Mesenchymal stem cell (in vitro differentiated cells and primary cell): ENCODE measurements around the gene PRCC. TPM values are rescaled to one million over a fixed set of nuclear protein-coding genes. Genes with fewer than 3 reads are reported as not detected.

Experiments used
- DNase-seq: peaks from one replicate; pipeline ENCODE4 v3.0.0-alpha.2; 2013
- H2AFZ ChIP-seq: one replicate; pipeline ENCODE4 v1.6.1; 2013; ENCODE audit warnings: low read depth, mild to moderate bottlenecking, control low read depth, inconsistent platforms, low read length, moderate library complexity
- H2AK5ac ChIP-seq: 2 replicates; pipeline ENCODE4 v1.6.1; 2013; ENCODE audit warnings: low read length, moderate library complexity, mild to moderate bottlenecking, inconsistent platforms; ENCODE audit not compliant: severe bottlenecking
- H2BK120ac ChIP-seq: one replicate; pipeline ENCODE4 v1.6.1; 2013; ENCODE audit warnings: low read depth, mild to moderate bottlenecking, inconsistent platforms, low read length, moderate library complexity
- H2BK12ac ChIP-seq, 2 experiments: one replicate each; pipeline ENCODE4 v1.6.1; 2013; ENCODE audit warnings: inconsistent platforms in 2 of 2, low read length in 2 of 2, mild to moderate bottlenecking in 2 of 2, moderate library complexity in 2 of 2, control low read depth in 1 of 2
- H2BK15ac ChIP-seq: one replicate; pipeline ENCODE4 v1.6.1; 2013; ENCODE audit warnings: mild to moderate bottlenecking, low read depth, inconsistent platforms; ENCODE audit not compliant: poor library complexity, severe bottlenecking
- H2BK5ac ChIP-seq: 2 replicates; pipeline ENCODE4 v1.6.1; 2013; ENCODE audit warnings: low read depth, mild to moderate bottlenecking, low read length, control low read depth, inconsistent platforms; ENCODE audit not compliant: poor library complexity, severe bottlenecking
- H3K14ac ChIP-seq, 2 experiments: one replicate each; pipeline ENCODE4 v1.6.1; 2013; ENCODE audit warnings: inconsistent platforms in 2 of 2, low read length in 2 of 2, control low read depth in 1 of 2, mild to moderate bottlenecking in 1 of 2, moderate library complexity in 1 of 2
- H3K18ac ChIP-seq, 2 experiments: one replicate each; pipeline ENCODE4 v1.6.1; 2013; ENCODE audit warnings: inconsistent platforms in 2 of 2, low read length in 2 of 2, control low read depth in 1 of 2, low read depth in 1 of 2, mild to moderate bottlenecking in 1 of 2
- H3K23ac ChIP-seq, 2 experiments: one replicate each; pipeline ENCODE4 v1.6.1; 2013; ENCODE audit warnings: inconsistent platforms in 2 of 2, low read length in 2 of 2, mild to moderate bottlenecking in 2 of 2, moderate library complexity in 2 of 2, control low read depth in 1 of 2
- H3K27ac ChIP-seq: 2 replicates; pipeline ENCODE4 v1.5.1; 2013; ENCODE audit warnings: mild to moderate bottlenecking, moderate library complexity, low read length, control low read depth, inconsistent platforms; ENCODE audit not compliant: poor library complexity, severe bottlenecking
- H3K27me3 ChIP-seq, 2 experiments: 2 replicates each; pipeline versions ENCODE4 v1.6.1 to v1.7.0; 2013; ENCODE audit warnings: low read length in 2 of 2, mild to moderate bottlenecking in 2 of 2, moderate library complexity in 2 of 2, control low read depth in 1 of 2, inconsistent platforms in 1 of 2; ENCODE audit not compliant: control insufficient read depth in 1 of 2, insufficient read depth in 1 of 2
- H3K36me3 ChIP-seq, 2 experiments: 2 replicates each; pipeline versions ENCODE4 v1.6.1 to v1.7.0; 2013; ENCODE audit warnings: low read length in 2 of 2, control low read depth in 1 of 2, inconsistent platforms in 1 of 2, low read depth in 1 of 2, mild to moderate bottlenecking in 1 of 2; ENCODE audit not compliant: insufficient read depth in 2 of 2, control insufficient read depth in 1 of 2
- H3K4ac ChIP-seq, 2 experiments: one replicate each; pipeline ENCODE4 v1.6.1; 2013; ENCODE audit warnings: inconsistent platforms in 2 of 2, low read length in 2 of 2, mild to moderate bottlenecking in 2 of 2, moderate library complexity in 2 of 2, control low read depth in 1 of 2, low read depth in 1 of 2
- H3K4me1 ChIP-seq: 2 replicates; pipeline ENCODE4 v1.6.1; 2013; ENCODE audit warnings: low read depth, low read length, control low read depth; ENCODE audit not compliant: control insufficient read depth, insufficient read depth
- H3K4me2 ChIP-seq: 2 replicates; pipeline ENCODE4 v1.6.1; 2013; ENCODE audit warnings: low read length, mild to moderate bottlenecking, inconsistent platforms; ENCODE audit not compliant: poor library complexity, severe bottlenecking
- H3K4me3 ChIP-seq, 2 experiments: 2 replicates each; pipeline versions ENCODE4 v1.5.1 to v1.7.0; 2013; ENCODE audit warnings: low read length in 2 of 2, mild to moderate bottlenecking in 2 of 2, control low read depth in 1 of 2, low read depth in 1 of 2; ENCODE audit not compliant: insufficient read depth in 1 of 2
- H3K79me1 ChIP-seq: replicated peaks from 2 replicates; pipeline ENCODE4 v1.6.1; 2013; ENCODE audit warnings: mild to moderate bottlenecking, control low read depth, low read length, inconsistent platforms; ENCODE audit not compliant: poor library complexity, severe bottlenecking
- H3K9ac ChIP-seq: 2 replicates; pipeline ENCODE4 v1.7.0; 2013; ENCODE audit warnings: mild to moderate bottlenecking, low read length, moderate library complexity
- H3K9me3 ChIP-seq: 2 replicates; pipeline ENCODE4 v1.7.0; 2013; ENCODE audit warnings: mild to moderate bottlenecking, low read length; ENCODE audit not compliant: control insufficient read depth
- H4K8ac ChIP-seq: one replicate; pipeline ENCODE4 v1.6.1; 2013; ENCODE audit warnings: inconsistent platforms, mild to moderate bottlenecking, low read length, moderate library complexity
- H4K91ac ChIP-seq: one replicate; pipeline ENCODE4 v1.6.1; 2013; ENCODE audit warnings: mild to moderate bottlenecking, low read length, inconsistent platforms
- WGBS: methylation state at CpG from one replicate; pipeline ENCODE4 v1.1.7; 2013; ENCODE audit warnings: mixed read lengths; 5-methylcytosine and 5-hydroxymethylcytosine counted together
- polyA plus RNA-seq, 2 experiments: library from polyadenylated mRNA; stranded (reverse); fragments of 200-250 nt; gene quantifications; one replicate each; pipeline ENCODE4 v1.2.3, GENCODE V29; 2013

PRCC gene, protein sequence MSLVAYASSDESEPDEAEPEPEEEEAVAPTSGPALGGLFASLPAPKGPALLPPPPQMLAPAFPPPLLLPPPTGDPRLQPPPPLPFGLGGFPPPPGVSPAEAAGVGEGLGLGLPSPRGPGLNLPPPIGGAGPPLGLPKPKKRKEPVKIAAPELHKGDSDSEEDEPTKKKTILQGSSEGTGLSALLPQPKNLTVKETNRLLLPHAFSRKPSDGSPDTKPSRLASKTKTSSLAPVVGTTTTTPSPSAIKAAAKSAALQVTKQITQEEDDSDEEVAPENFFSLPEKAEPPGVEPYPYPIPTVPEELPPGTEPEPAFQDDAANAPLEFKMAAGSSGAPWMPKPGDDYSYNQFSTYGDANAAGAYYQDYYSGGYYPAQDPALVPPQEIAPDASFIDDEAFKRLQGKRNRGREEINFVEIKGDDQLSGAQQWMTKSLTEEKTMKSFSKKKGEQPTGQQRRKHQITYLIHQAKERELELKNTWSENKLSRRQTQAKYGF
- polyA plus RNA-seq (2013, experiment 1 of 2), result 74.5 TPM
- polyA plus RNA-seq (2013, experiment 2 of 2), result 72.5 TPM

DNA sequence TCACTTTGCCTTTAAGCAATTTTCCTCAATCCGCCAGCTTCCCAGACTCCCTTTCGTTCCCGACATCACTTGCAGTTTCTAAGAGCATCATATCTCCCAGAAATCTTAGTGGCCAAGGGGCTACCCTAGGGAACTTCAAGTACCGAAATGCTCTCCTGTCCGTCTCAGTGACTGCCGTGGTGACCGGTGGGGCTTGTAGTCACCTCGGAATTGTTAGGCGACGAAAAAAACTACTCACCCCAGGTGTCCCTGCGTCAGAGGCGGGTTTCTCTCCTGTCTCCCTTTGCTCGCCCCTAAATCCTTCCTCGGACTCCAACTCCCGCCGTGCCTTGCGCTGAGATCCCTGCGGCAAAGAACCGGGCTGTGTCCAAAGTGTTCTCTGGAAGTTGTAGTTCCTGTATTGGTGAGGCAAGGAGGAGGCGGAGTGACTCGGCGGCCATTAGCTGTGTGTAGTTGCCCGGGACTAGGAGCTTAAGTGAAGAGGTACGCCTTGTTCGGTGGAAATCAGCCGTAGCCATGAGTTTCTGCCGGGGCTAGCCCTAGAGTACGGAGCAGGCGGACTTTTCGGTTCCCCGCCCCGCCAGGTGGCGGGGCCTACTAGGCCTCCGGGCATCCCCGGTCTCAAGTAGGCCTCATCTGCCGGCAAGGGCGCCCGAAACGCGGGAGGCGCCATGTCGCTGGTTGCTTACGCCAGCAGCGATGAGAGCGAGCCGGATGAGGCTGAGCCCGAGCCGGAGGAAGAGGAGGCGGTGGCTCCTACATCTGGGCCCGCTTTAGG, at the start of gene PRCC:
TSS of gene PRCC (plus strand) at position 435 of the 778 bp plus-strand sequence. CDS start at position 672, 237 bp downstream.
- H3K27me3 ChIP-seq, result no peaks in the 10 kb centered on the region
- peaks cover 7% of the 10 kb centered on the region for H3K79me1 ChIP-seq
- H2BK5ac ChIP-seq, result peak within 1 kb of the TSS; percentile 87
- WGBS, result under 1% methylated on average over 48 of the region's 50 CpGs
- H3K23ac ChIP-seq, result peak within 1 kb of the TSS in 1 of 2 experiments; percentile 75
- H3K27ac ChIP-seq, result peak within 1 kb of the TSS; percentile 81
- peak within 1 kb of the TSS; percentile 84 for H2AK5ac ChIP-seq
- H2AFZ ChIP-seq, result peak within 1 kb of the TSS; percentile 90
- peak within 1 kb of the TSS; percentile 88 to 96 for H3K4ac ChIP-seq
- no peaks in the 10 kb centered on the region for H3K9me3 ChIP-seq
- peak; percentile 100 for DNase-seq
- H3K36me3 ChIP-seq, result peaks cover 9 to 24% of the 10 kb centered on the region in 2 experiments
- peak within 1 kb of the TSS; percentile 52 for H2BK120ac ChIP-seq
- H2BK12ac ChIP-seq, result peak within 1 kb of the TSS; percentile 7 to 47
- peak within 1 kb of the TSS; percentile 86 to 91 for H3K4me3 ChIP-seq
- H4K8ac ChIP-seq, result peak within 1 kb of the TSS; percentile 94
- H3K18ac ChIP-seq, result peak within 1 kb of the TSS; percentile 87 to 94
- H3K4me2 ChIP-seq, result peak within 1 kb of the TSS; percentile 85
- H2BK15ac ChIP-seq, result no peak within 1 kb of the TSS
- peak within 1 kb of the TSS in 1 of 2 experiments; percentile 96 for H3K14ac ChIP-seq
- H3K4me1 ChIP-seq, result peaks cover 7% of the 10 kb centered on the region
- H3K9ac ChIP-seq, result peak within 1 kb of the TSS; percentile 97
- peak within 1 kb of the TSS; percentile 95 for H4K91ac ChIP-seq

DNA sequence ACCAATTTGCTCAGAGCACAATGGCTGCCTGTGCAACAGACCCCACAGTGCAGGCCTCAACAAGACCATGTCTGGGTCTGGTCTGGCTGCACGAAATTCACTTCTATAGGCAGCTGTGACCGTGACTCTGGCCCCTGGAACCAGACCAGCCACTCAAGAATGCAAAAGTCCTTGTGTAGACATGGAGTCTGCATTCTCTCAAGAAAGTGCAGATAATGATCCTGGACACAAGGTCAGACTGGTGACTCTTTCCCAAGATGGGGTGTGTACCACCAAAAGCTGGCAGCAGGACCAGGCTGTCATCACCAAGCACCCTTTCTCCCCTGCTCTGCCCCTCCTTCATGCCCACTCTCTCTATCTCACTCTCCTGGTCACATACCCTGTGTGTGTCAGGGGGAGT, 46.2 kb upstream of the PRCC start:
- Histone ChIP-seq H3K79me1 (peaks cover 20% of the 10 kb centered on the region), H3K4me2 (no peak overlapping the region), H3K9me3 (no peaks in the 10 kb centered on the region), H3K4ac (no peak overlapping the region), H3K9ac (no peak overlapping the region), H3K36me3 (peaks cover 32 to 57% of the 10 kb centered on the region in 2 experiments), H4K91ac (no peak overlapping the region), H2AK5ac (no peak overlapping the region), H3K4me1 (peaks cover 8% of the 10 kb centered on the region), H3K27me3 (no peaks in the 10 kb centered on the region), H2BK15ac (no peak overlapping the region), H3K14ac (no peak overlapping the region), H3K18ac (no peak overlapping the region), H3K27ac (no peak overlapping the region), H3K4me3 (no peak overlapping the region), H2BK120ac (no peak overlapping the region), H3K23ac (no peak overlapping the region), H2BK5ac (no peak overlapping the region), H4K8ac (no peak overlapping the region), H2AFZ (no peak overlapping the region), H2BK12ac (no peak overlapping the region)
- no peak for DNase-seq
- WGBS, result 50% methylated on average over 2 of the region's 2 CpGs

DNA sequence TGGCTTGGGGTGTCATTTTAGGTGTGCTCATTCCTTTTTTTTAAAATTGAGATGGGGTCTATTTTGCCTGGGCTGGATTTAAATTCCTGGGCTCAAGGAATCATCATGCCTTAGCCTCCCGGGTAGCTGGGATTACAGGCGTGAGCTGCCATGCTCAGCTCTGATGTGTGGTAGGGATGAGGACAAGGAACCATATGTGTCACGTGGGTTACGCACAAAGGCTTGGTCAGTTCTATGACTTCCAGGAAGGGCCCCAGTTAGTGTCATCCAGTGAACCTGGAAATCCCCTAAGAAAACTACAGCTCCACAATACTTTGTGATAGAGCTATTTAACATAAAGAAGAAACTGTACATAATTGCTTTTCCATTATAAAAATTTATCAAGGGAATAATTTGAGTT, 45.8 kb upstream of the PRCC start:
- H3K36me3 ChIP-seq, result peaks cover 32 to 61% of the 10 kb centered on the region in 2 experiments
- peaks cover 20% of the 10 kb centered on the region for H3K79me1 ChIP-seq
- no peak for DNase-seq
- no peak overlapping the region for H3K9ac ChIP-seq
- H2BK120ac ChIP-seq, result no peak overlapping the region
- H3K23ac ChIP-seq, result no peak overlapping the region
- H3K9me3 ChIP-seq, result no peaks in the 10 kb centered on the region
- no peak overlapping the region for H2AK5ac ChIP-seq
- no peak overlapping the region for H4K8ac ChIP-seq
- no peak overlapping the region for H3K4ac ChIP-seq
- H2BK15ac ChIP-seq, result no peak overlapping the region
- H2BK5ac ChIP-seq, result no peak overlapping the region
- H3K27ac ChIP-seq, result no peak overlapping the region
- no peak overlapping the region for H3K4me2 ChIP-seq
- H2AFZ ChIP-seq, result no peak overlapping the region
- H3K27me3 ChIP-seq, result no peaks in the 10 kb centered on the region
- H3K4me1 ChIP-seq, result peaks cover 11% of the 10 kb centered on the region
- no peak overlapping the region for H3K4me3 ChIP-seq
- no peak overlapping the region for H3K14ac ChIP-seq
- H3K18ac ChIP-seq, result no peak overlapping the region
- H4K91ac ChIP-seq, result no peak overlapping the region
- 96% methylated on average over 4 of the region's 4 CpGs for WGBS
- no peak overlapping the region for H2BK12ac ChIP-seq
